AG04450 (cell line): ENCODE results near the gene PPM1H. TPM values are rescaled to one million over a fixed set of nuclear protein-coding genes. Genes with fewer than 3 reads are reported as not detected.

Experiments
- CTCF ChIA-PET: fragments of 300-600, 350-600 bp; formaldehyde crosslinking; extraction: SDS; loops from one replicate; lab custom pipeline; 2022; ENCODE audit warnings: antibody characterized with exemption, inconsistent platforms; lab: Charles Lee
- POLR2A ChIA-PET: fragments of 350-600 bp; formaldehyde crosslinking; extraction: SDS; loops from one replicate; lab custom pipeline; 2021; ENCODE audit warnings: antibody characterized with exemption, inconsistent platforms; lab: Yijun Ruan, JAX
- DNase-seq: peaks from one replicate; pipeline ENCODE4 v3.0.0-alpha.2; 2011; ENCODE audit warnings: low read depth, low spot score
- H3K27ac ChIP-seq: one replicate; pipeline ENCODE4 v1.5.1; 2012; ENCODE audit warnings: low read depth, low read length, control low read depth
- H3K27me3 ChIP-seq: one replicate; pipeline ENCODE4 v1.6.0; 2012; ENCODE audit warnings: low read length; ENCODE audit not compliant: control insufficient read depth, insufficient read depth
- H3K4me3 ChIP-seq: 2 replicates; pipeline ENCODE4 v1.5.1; 2011; ENCODE audit warnings: mild to moderate bottlenecking, low read depth, low read length, control low read depth
- H3K9me3 ChIP-seq: 2 replicates; pipeline ENCODE4 v1.5.1; 2012; ENCODE audit warnings: low read length; ENCODE audit not compliant: control insufficient read depth, insufficient read depth
- polyA plus RNA-seq: library from polyadenylated mRNA; depleted of rRNA; stranded (reverse); fragments of >200 nt; gene quantifications from 2 replicates; pipeline ENCODE4 v1.2.3, GENCODE V29; 2011
- TF ChIP-seq, protein P1 (sequence below): IDR thresholded peaks from 2 replicates; pipeline ENCODE4 v1.5.1; 2011; ENCODE audit warnings: low read depth, low read length, control low read depth, inconsistent platforms

PPM1H gene
- polyA plus RNA-seq, 1 experiment, result 0.12 TPM

DNA sequence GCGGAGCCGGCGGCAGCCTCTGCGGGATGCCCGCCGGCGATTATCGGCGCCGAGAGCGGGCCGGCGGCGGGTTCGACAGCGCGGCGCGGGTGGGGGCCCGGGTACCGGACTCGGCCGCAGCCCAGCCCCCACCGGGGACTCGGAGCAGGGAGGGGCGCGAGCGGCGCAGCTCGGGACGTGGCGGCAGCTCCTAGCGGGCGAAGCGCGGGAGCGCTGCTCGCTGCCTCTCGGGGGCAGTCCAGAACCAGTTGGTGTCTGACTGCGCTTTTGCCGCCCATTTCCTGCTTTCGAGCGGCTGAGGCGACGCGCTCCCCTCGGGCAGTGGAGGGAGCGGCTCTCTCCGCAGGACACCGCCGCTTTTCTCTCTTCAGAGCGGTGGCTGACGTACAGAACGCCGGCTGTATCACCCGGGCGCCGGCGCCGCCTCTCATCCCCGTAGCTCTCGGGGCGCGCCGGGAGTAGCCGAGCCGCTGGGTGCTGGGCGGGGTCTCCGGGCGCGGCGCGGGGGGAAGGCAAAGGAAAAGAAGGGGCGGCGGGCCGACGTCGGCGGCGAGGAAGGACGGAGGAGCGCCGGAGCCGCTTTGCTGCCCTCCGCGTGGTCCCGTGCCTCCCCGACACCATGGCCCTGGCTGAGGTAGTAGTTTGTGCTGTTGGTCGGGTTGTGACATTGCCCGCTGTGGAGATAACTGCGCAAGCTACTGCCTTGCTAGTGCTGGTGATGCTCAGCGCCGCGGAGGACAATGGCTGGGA is 331.7 kb downstream of the PPM1H start:
- TF ChIP-seq, protein P1, sequence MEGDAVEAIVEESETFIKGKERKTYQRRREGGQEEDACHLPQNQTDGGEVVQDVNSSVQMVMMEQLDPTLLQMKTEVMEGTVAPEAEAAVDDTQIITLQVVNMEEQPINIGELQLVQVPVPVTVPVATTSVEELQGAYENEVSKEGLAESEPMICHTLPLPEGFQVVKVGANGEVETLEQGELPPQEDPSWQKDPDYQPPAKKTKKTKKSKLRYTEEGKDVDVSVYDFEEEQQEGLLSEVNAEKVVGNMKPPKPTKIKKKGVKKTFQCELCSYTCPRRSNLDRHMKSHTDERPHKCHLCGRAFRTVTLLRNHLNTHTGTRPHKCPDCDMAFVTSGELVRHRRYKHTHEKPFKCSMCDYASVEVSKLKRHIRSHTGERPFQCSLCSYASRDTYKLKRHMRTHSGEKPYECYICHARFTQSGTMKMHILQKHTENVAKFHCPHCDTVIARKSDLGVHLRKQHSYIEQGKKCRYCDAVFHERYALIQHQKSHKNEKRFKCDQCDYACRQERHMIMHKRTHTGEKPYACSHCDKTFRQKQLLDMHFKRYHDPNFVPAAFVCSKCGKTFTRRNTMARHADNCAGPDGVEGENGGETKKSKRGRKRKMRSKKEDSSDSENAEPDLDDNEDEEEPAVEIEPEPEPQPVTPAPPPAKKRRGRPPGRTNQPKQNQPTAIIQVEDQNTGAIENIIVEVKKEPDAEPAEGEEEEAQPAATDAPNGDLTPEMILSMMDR, result peak; percentile 56
- H3K4me3 ChIP-seq, result peak overlapping the region; percentile 91
- peak overlapping the region; percentile 100 for H3K27ac ChIP-seq
- CTCF ChIA-PET, result interaction anchor here (0.6 to 6.5 kb wide), 12 partner anchors 8 to 241 kb away, joined by 3 to 72 read pairs (median 4); no protein-coding TSS in a partner anchor
- POLR2A ChIA-PET, result interaction anchor here (0.5 to 2.1 kb wide), 23 partner anchors 22 to 197 kb away, joined by 3 to 18 read pairs (median 4); partner anchors contain the start of gene MON2
- H3K9me3 ChIP-seq, result no peaks in the 10 kb centered on the region
- DNase-seq, result peak; percentile 72
- no peaks in the 10 kb centered on the region for H3K27me3 ChIP-seq

DNA sequence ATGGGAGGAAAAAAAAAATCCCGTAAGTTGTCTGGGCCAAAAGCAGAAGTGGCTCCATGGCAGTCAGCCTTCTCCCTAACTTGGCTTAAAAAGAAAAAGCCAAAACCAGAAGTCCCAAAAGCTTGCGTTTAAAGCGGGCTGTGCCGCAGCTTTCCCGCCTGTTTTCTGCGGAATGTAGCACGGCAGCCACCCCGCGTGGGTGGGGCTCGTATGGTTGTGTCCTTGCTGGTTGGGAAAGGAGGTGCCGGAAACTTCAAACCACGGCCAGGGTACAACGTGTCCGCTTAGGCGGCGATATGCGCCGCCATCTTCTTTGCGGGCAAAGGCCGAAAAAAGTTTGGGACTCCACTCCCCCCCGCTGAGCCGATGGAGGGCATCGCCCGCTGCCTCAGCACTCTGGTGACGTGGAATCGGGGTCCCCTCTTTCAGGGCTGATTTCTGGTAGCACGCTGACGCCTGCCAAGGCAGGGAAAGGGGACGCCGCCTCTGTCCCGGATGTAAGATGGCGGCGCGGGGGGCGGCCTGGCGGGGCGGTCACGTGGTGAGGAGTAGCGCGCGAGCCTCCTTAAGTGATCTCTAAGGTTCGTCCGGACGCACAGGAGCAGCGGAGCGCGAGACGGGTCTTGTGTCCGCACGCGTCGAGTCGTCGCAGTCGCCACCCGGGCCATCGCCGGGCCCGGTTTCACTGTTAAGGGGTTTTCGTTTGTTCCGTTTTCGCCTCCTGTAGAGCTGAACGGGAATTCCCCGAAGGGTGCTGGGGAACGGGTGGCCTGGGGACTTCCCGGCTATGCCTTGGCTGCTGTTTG is 332.5 kb downstream of the PPM1H start:
- peak overlapping the region; percentile 91 for H3K4me3 ChIP-seq
- POLR2A ChIA-PET, result interaction anchor here (0.5 to 2.1 kb wide), 20 partner anchors 19 to 194 kb away, joined by 3 to 18 read pairs (median 4); partner anchors contain the start of gene MON2
- TF ChIP-seq, protein P1, result no peak
- CTCF ChIA-PET, result interaction anchor here (0.7 to 6.5 kb wide), 9 partner anchors 8 to 194 kb away, joined by 3 to 72 read pairs (median 4); no protein-coding TSS in a partner anchor
- peak; percentile 68 for DNase-seq
- H3K27ac ChIP-seq, result peak overlapping the region; percentile 100
- no peaks in the 10 kb centered on the region for H3K27me3 ChIP-seq
- no peaks in the 10 kb centered on the region for H3K9me3 ChIP-seq

DNA sequence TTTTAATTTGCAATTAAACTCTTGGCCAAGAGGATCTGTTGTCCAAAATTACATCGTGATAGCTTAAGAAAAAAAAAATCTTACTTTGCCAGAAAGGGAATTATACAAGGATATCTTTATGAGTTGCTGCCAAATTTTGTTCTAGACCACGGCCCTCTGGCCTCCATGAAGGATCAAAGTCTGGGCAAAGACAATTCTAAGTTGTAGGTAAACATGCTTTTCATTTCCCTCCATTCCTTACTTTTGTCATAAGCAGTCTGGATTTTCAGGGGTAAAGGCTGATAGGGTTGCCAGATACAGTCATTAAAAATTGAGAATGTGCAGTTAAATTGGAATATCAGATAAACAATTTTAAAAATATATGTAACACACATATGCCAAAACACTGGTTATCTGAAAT is 333.2 kb downstream of the PPM1H start:
- POLR2A ChIA-PET, result interaction anchor here (0.5 to 2.1 kb wide), 3 partner anchors 18 to 193 kb away, joined by 3 to 18 read pairs (median 3); no protein-coding TSS in a partner anchor
- DNase-seq, result no peak

DNA sequence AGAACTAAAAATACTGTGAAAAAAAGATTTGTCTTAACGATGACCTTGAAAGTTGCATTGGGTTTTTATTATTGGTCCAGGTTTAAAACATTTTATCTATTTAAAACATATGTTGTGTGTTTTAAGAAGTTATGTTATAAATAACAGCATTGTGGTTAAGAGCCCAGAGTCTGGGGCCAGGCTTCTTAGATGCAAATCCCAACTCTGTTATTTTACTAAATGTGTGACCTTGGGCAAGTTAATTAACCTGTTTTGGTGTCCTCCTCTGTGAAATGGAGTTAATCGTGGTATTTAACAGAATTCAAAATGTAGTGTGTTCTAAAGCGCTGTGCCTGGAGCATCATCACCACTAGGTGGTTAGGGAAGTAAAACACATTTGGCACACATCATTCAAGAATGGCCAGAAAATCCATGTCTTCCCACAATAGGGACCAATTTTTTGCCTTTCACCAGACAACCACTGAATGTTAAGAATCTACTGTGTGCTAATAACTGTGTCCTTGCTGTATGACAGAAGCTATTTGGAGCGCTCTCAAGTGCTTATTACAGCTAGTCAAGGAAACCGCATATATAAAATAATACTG is 335.0 kb downstream of the PPM1H start:
- Histone ChIP-seq H3K27me3 (no peaks in the 10 kb centered on the region), H3K9me3 (no peaks in the 10 kb centered on the region), H3K27ac (no peak overlapping the region), H3K4me3 (no peak overlapping the region)
- CTCF ChIA-PET, result interaction anchor here (0.8 to 6.5 kb wide), 3 partner anchors 9 to 213 kb away, joined by 3 to 72 read pairs (median 5); no protein-coding TSS in a partner anchor
- TF ChIP-seq, protein P1, result peak; percentile 37
- POLR2A ChIA-PET, result no interaction called here
- no peak for DNase-seq

More for the DNA sequence above, 333.2 kb downstream of the PPM1H start:
- Histone ChIP-seq H3K27ac (no peak overlapping the region), H3K4me3 (peak overlapping the region; percentile 91), H3K27me3 (no peaks in the 10 kb centered on the region), H3K9me3 (no peaks in the 10 kb centered on the region)
- CTCF ChIA-PET, result interaction anchor here (1.2 to 6.5 kb wide), 3 partner anchors 164 to 211 kb away, joined by 5 to 72 read pairs (median 6); no protein-coding TSS in a partner anchor
- TF ChIP-seq, protein P1, result no peak
